GM12878 (cell line): ENCODE results near the gene TMEM132D.

ENCODE experiments used
- ASH2L ChIP-seq: fragments of 300-600, 200-600 bp; sonication (generic); IDR thresholded peaks from 2 replicates; pipeline ENCODE4 v1.6.1; 2017; ENCODE audit warnings: low read depth, mild to moderate bottlenecking, borderline replicate concordance
- CREB1 ChIP-seq: IDR thresholded peaks from 2 replicates; pipeline ENCODE4 v1.6.1; 2012; ENCODE audit warnings: low read depth, mild to moderate bottlenecking, inconsistent platforms
- EGR1 ChIP-seq, 2 experiments: IDR thresholded peaks; 1 replicate in 1 of 2; 2 replicates in 1 of 2; pipeline ENCODE4 v1.6.1; 2011 to 2012; ENCODE audit warnings: low read depth in 2 of 2, low read length in 2 of 2, borderline replicate concordance in 1 of 2, mild to moderate bottlenecking in 1 of 2, moderate library complexity in 1 of 2
- HCFC1 ChIP-seq: fragments of 150-350 bp; IDR thresholded peaks from 2 replicates; pipeline ENCODE4 v1.6.1; 2014; ENCODE audit warnings: low read length
- HDAC2 ChIP-seq: fragments of 200-600 bp; sonication (generic); IDR thresholded peaks from 2 replicates; pipeline ENCODE4 v1.6.1; 2017
- MXI1 ChIP-seq: fragments of 150-350 bp; IDR thresholded peaks from 2 replicates; pipeline ENCODE4 v1.6.1; 2011; ENCODE audit warnings: low read depth, mild to moderate bottlenecking, inconsistent platforms, low read length, improper control_type of control experiment
- PML ChIP-seq: IDR thresholded peaks from 2 replicates; pipeline ENCODE4 v1.6.1; 2012; ENCODE audit warnings: low read length, inconsistent platforms
- PRDM15 ChIP-seq: fragments of 450-650 bp; formaldehyde crosslinking; IDR thresholded peaks from 2 replicates; pipeline ENCODE4 v1.4.0; 2020; ENCODE audit warnings: mild to moderate bottlenecking, moderate library complexity
- RBBP5 ChIP-seq: fragments of 200-600 bp; sonication (generic); conservative IDR thresholded peaks from 2 replicates; pipeline ENCODE4 v1.6.1; 2016
- USF2 ChIP-seq: IDR thresholded peaks from 2 replicates; pipeline ENCODE4 v1.6.1; 2011; ENCODE audit warnings: low read depth, low read length, improper control_type of control experiment, borderline replicate concordance
- TF ChIP-seq, protein P1 (sequence below), 3 experiments: IDR thresholded peaks in 2 of 3; conservative IDR thresholded peaks in 1 of 3; 2 replicates each; pipeline ENCODE4 v1.5.1; 2011; ENCODE audit warnings: low read depth in 3 of 3, low read length in 3 of 3, mild to moderate bottlenecking in 3 of 3, control low read depth in 2 of 3, moderate library complexity in 2 of 3, inconsistent platforms in 1 of 3, mixed read lengths in 1 of 3; ENCODE audit not compliant: control insufficient read depth in 2 of 3, insufficient read depth in 1 of 3; ENCODE audit errors: extremely low read depth in 1 of 3

DNA sequence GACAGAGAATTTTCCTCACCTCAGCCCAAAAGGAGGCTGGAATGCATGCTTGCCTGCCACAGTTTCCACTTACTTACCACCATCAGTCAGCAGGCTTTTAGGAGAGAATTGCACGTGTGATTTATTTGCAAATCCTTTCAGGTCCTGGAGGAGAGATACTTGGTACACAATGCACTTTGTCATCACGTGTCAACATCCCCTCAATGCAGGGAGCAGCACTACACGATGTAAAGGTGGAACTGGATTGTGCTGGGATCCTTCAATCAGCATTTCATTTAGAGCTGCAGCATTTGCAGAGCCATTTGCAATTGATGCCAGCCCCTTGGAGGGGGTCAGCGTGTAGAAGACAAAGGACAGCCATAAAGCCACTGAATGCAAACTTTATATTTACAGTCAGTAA lies 832.5 kb downstream of the TMEM132D start:
- TF ChIP-seq CREB1, result no peak
- TF ChIP-seq, protein P1, sequence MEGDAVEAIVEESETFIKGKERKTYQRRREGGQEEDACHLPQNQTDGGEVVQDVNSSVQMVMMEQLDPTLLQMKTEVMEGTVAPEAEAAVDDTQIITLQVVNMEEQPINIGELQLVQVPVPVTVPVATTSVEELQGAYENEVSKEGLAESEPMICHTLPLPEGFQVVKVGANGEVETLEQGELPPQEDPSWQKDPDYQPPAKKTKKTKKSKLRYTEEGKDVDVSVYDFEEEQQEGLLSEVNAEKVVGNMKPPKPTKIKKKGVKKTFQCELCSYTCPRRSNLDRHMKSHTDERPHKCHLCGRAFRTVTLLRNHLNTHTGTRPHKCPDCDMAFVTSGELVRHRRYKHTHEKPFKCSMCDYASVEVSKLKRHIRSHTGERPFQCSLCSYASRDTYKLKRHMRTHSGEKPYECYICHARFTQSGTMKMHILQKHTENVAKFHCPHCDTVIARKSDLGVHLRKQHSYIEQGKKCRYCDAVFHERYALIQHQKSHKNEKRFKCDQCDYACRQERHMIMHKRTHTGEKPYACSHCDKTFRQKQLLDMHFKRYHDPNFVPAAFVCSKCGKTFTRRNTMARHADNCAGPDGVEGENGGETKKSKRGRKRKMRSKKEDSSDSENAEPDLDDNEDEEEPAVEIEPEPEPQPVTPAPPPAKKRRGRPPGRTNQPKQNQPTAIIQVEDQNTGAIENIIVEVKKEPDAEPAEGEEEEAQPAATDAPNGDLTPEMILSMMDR (IDR thresholded peaks at IDR 0.05 in 2 of 3, conservative IDR thresholded peaks at IDR 0.05 in 1 of 3; ENCODE audit: control insufficient read depth in 2 of 3, extremely low read depth in 1 of 3, insufficient read depth in 1 of 3, low read depth in 3 of 3, low read length in 3 of 3), result no peak
- TF ChIP-seq EGR1 (IDR thresholded peaks at IDR 0.05; ENCODE audit: borderline replicate concordance in 1 of 2, low read depth in 2 of 2, low read length in 2 of 2), result no peak
- TF ChIP-seq MXI1, result no peak
- TF ChIP-seq USF2, result no peak
- no peak for TF ChIP-seq PRDM15 (CRISPR knock-in tag)
- TF ChIP-seq RBBP5, result no peak
- TF ChIP-seq PML, result no peak
- no peak for TF ChIP-seq HDAC2
- no peak for TF ChIP-seq HCFC1
- TF ChIP-seq ASH2L, result no peak
